IPS DF 6.9 (cell line): ENCODE results near the gene APOOL.

Experiments used
- DNase-seq: peaks from one replicate; pipeline ENCODE4 v3.0.0-alpha.2; 2013; ENCODE audit warnings: low read depth, low spot score
- H3K27ac ChIP-seq: one replicate; pipeline ENCODE4 v1.5.1; 2013; ENCODE audit warnings: low read length, control low read depth
- H3K27me3 ChIP-seq: 2 replicates; pipeline ENCODE4 v1.6.1; 2013; ENCODE audit warnings: mild to moderate bottlenecking, low read length; ENCODE audit not compliant: control insufficient read depth, insufficient read depth
- H3K36me3 ChIP-seq: 2 replicates; pipeline ENCODE4 v1.6.1; 2013; ENCODE audit warnings: low read length; ENCODE audit not compliant: control insufficient read depth, insufficient read depth
- H3K4me1 ChIP-seq: 2 replicates; pipeline ENCODE4 v1.6.1; 2013; ENCODE audit warnings: low read length; ENCODE audit not compliant: control insufficient read depth, insufficient read depth
- H3K4me3 ChIP-seq: 2 replicates; pipeline ENCODE4 v1.5.1; 2013; ENCODE audit warnings: mild to moderate bottlenecking, low read length
- H3K9me3 ChIP-seq: 2 replicates; pipeline ENCODE4 v1.6.1; 2013; ENCODE audit warnings: low read length, inconsistent platforms; ENCODE audit not compliant: control insufficient read depth, insufficient read depth
- WGBS: extraction: QIAGEN DNeasy Blood & Tissue Kit; methylation state at CpG from one replicate; pipeline ENCODE4 v1.1.7; 2013; ENCODE audit warnings: mixed read lengths, missing lambda C conversion rate; ENCODE audit not compliant: insufficient read length, insufficient coverage; 5-methylcytosine and 5-hydroxymethylcytosine counted together

Gene APOOL

DNA sequence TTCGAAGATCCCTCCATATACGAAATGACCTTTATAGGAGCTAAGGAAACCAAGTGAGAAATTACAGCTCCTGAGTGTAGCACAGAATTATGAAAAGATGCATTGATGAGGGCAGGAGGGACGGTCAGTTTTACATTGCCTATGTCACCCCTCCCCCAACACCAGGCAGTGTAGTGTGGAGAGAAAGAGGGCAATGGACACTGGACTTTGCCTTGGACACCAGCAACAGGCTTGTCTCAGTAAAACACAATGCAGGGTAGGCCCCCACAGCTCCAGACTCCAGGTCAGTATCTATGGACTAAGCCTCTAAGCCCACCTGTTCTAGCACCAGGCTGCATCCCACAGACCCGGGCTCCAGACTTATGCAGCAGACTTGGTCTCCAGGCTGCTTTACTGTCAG, 16.5 kb downstream of the APOOL start:
- Histone ChIP-seq H3K4me3 (no peak overlapping the region), H3K4me1 (no peaks in the 10 kb centered on the region), H3K9me3 (no peaks in the 10 kb centered on the region), H3K27me3 (no peaks in the 10 kb centered on the region), H3K27ac (no peak overlapping the region), H3K36me3 (no peaks in the 10 kb centered on the region)
- DNase-seq: no peak
- no CpG with 5 or more reads among the region's 4 CpGs for WGBS

DNA sequence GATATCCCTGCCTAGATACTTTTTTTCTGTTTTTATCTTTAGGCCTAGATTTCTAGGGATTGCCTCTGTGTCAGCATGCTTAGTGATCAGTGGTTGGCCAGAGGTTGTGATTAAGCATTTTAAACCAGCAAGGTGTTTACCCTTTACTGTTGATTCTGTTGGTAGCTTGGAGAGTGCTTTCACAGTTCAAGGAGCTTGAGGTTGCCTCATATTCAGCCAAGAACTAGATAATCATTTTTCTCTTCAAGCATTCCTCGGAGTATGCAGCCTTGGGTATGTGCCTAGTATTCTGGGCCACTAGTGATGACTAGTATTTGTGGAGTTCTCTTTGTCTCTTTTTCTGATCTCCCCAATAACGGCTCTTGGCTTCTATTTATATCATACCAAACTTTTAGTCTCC, 20.4 kb downstream of the APOOL start:
- Histone ChIP-seq H3K4me3 (no peak overlapping the region), H3K4me1 (no peaks in the 10 kb centered on the region), H3K27me3 (no peaks in the 10 kb centered on the region), H3K36me3 (no peaks in the 10 kb centered on the region), H3K27ac (no peak overlapping the region), H3K9me3 (no peaks in the 10 kb centered on the region)
- no peak for DNase-seq
- no CpG with 5 or more reads among the region's 2 CpGs for WGBS

DNA sequence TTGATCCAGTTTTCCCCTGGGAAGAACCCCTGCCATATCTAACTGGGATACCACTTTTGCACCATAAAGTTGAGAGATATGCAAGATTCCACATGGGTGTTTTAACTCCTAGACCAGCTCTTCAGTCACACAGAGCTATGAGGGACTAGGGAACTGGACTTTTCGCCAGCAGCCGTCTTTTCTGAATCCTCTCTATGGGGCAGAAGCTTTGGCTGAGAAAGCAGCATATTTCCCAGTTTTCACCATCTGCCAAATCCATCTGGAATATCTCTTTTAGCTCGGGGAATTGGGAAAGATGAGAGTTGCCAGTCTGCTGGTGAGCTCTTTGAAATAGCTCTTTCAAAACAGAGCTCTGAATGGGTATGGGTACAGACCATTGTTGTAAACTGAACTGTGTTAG, 20.9 kb downstream of the APOOL start:
- Histone ChIP-seq H3K36me3 (no peaks in the 10 kb centered on the region), H3K27ac (no peak overlapping the region), H3K27me3 (no peaks in the 10 kb centered on the region), H3K4me3 (no peak overlapping the region), H3K9me3 (no peaks in the 10 kb centered on the region), H3K4me1 (no peaks in the 10 kb centered on the region)
- no peak for DNase-seq
- WGBS: no CpG with 5 or more reads among the region's 3 CpGs

DNA sequence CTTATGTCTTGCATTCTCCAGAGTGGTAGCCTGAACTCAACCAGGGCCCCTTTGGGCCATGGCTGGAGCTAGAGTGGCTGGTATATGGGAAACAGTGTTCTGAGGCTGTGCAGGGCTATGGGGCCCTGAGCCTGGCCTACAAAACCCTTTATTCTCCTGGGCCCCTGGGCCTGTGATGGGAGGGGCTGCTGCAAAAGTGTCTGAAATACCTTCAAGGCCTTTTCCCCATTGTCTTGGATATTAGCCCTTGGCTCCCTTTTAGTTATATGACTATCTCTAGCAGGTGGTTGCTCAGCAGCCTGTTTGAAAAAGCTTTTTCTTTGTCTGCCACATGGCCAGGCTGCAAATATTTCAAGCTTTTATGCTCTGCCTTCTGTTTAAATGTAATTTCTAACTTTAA, 22.5 kb downstream of the APOOL start:
- DNase-seq: no peak
- H3K4me1 ChIP-seq: no peaks in the 10 kb centered on the region
- no peaks in the 10 kb centered on the region for H3K9me3 ChIP-seq
- no peak overlapping the region for H3K4me3 ChIP-seq
- no peaks in the 10 kb centered on the region for H3K27me3 ChIP-seq
- no peaks in the 10 kb centered on the region for H3K36me3 ChIP-seq
- H3K27ac ChIP-seq: no peak overlapping the region

DNA sequence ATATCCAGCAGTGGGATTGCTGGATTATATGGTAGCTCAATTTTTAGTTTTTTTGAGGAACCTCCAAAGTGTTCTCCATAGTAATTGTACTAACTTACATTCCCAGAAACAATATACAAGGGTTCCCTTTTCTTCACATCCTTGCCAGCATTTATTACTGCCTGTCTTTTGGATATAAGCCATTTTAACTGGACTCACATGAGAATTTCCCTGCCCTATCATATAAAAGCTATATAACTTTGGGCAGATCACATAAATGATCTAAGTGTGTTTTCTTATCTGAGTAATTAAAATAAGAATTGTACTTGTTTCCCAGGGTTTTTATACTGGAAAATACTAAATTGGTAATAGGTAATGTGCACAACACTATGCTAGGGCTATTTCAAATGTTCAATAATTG, 25.4 kb downstream of the APOOL start:
- DNase-seq: no peak
- no peaks in the 10 kb centered on the region for H3K36me3 ChIP-seq
- no peak overlapping the region for H3K27ac ChIP-seq
- H3K27me3 ChIP-seq: no peaks in the 10 kb centered on the region
- no peak overlapping the region for H3K4me3 ChIP-seq
- no peaks in the 10 kb centered on the region for H3K4me1 ChIP-seq
- no peaks in the 10 kb centered on the region for H3K9me3 ChIP-seq

DNA sequence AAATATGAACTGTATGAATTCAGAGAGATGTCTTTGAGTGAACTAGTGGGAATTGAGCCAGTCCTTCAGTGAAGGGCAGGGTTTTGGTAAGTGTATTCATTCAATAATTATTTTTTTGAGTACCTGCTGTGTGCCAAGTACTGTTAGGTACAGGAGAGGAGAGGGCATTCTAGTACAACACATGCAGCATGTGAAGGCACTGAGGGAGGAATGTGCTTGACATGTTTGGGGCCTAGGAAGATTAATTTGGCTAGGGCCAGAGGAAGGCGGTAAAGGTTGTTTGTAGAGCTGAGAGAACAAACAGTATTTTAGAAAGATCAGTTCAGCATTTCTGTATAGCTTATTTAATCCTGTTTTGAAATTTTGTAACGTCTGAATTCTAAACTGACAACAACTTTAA, 27.8 kb downstream of the APOOL start:
- Histone ChIP-seq H3K4me1 (no peaks in the 10 kb centered on the region), H3K9me3 (no peaks in the 10 kb centered on the region), H3K27me3 (no peaks in the 10 kb centered on the region), H3K27ac (no peak overlapping the region), H3K4me3 (no peak overlapping the region), H3K36me3 (no peaks in the 10 kb centered on the region)
- no CpG with 5 or more reads among the region's 2 CpGs for WGBS
- DNase-seq: no peak

DNA sequence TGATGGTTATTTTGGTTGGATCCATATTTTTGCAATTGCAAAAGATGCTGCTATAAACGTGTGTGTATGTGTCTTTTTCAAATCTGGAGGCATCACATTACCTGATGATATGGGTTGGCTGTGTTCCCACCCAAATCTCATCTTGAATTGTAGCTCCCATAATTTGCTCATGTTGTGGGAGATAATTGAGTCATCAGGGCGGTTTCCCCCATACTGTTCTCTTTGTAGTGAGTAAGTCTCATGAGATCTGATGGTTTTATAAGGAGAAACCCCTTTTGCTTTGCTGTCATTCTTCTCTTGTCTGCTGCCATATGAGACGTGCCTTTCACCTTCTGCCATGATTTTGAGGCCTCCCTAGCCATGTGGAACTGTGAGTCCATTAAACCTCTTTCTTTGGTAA, 33.4 kb downstream of the APOOL start:
- no peak overlapping the region for H3K4me3 ChIP-seq
- no peaks in the 10 kb centered on the region for H3K4me1 ChIP-seq
- no peak overlapping the region for H3K27ac ChIP-seq
- WGBS: no CpG with 5 or more reads among the region's 3 CpGs
- H3K27me3 ChIP-seq: no peaks in the 10 kb centered on the region
- no peaks in the 10 kb centered on the region for H3K36me3 ChIP-seq
- no peaks in the 10 kb centered on the region for H3K9me3 ChIP-seq
- no peak for DNase-seq

DNA sequence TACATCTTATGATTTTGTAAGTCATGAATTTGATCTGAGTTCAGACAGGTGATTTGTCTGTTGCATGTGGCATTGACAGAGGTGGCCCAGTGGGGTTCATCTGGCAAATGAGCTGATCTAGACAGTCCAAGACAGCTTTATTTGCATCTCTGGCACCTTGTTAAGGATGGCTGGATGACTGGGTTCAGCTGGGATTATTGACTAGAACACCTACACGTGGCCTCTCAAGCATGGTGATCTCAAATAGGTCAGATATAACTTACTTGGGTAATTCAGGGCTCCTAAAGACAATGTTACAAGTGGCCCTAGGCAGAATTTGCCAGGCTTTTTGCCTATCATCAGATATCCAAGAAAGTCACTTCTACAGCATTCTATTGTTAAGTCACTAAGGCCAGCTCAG, 48.0 kb downstream of the APOOL start:
- Histone ChIP-seq H3K4me3 (no peak overlapping the region), H3K27ac (no peak overlapping the region), H3K4me1 (no peaks in the 10 kb centered on the region), H3K9me3 (no peaks in the 10 kb centered on the region), H3K36me3 (no peaks in the 10 kb centered on the region), H3K27me3 (no peaks in the 10 kb centered on the region)
- WGBS: no CpG with 5 or more reads among the region's 1 CpG
- no peak for DNase-seq

DNA sequence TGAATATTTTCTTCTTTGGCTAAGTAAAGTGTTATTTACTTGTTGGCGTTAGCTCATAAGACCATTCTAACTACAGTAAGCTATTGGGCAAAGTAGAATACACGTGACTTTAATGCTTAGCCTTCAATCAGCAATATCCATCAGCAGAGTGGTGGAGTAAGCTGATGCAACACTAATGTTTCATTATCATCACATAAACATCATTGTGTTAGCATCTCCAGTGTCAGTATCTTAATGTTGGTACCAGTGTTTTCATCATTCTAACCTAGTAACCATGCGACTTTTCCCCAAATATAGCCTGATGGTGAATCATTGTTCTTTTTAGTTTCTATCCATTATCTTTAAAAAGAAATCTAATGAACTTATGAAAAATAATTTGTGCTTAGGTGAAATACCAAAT, 48.5 kb downstream of the APOOL start:
- no peaks in the 10 kb centered on the region for H3K27me3 ChIP-seq
- no peaks in the 10 kb centered on the region for H3K36me3 ChIP-seq
- no peaks in the 10 kb centered on the region for H3K4me1 ChIP-seq
- no peak overlapping the region for H3K4me3 ChIP-seq
- H3K27ac ChIP-seq: no peak overlapping the region
- H3K9me3 ChIP-seq: no peaks in the 10 kb centered on the region
- DNase-seq: no peak
- WGBS: no CpG with 5 or more reads among the region's 3 CpGs

DNA sequence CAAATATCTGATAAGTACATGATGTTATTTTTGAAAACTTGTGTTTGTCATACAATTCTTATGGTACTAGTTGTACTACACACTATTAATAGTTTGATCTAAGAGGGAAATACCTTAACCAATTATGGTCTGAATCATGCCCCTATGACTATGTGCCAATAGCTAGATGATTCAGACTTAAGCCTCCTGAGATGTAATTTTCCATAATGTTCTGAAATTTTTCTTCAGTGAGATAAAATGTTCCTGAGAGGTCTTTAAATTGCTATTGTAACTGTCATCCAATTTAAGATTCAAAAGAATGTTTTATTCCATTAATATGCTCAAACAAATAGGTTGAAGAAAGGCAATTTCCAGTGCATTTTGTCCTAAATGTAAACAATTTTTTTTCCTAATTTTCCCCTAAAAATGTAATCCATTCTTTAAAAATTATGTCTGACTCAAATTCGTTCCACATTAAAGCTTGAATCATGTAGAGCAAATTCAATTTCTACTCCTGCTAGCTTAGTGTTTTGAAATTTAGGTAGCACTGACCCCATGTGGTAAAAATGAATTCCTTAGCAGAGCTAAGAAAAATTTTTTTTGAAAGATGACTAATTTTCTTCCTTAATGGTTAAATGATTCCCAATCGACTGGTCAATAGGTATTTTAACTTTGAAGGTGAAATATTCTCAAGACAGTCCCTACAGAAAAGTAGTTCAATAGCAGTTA, 49.1 kb downstream of the APOOL start:
- no peaks in the 10 kb centered on the region for H3K4me1 ChIP-seq
- H3K27ac ChIP-seq: no peak overlapping the region
- no CpG with 5 or more reads among the region's 2 CpGs for WGBS
- H3K4me3 ChIP-seq: no peak overlapping the region
- H3K27me3 ChIP-seq: no peaks in the 10 kb centered on the region
- H3K36me3 ChIP-seq: no peaks in the 10 kb centered on the region
- DNase-seq: no peak
- H3K9me3 ChIP-seq: no peaks in the 10 kb centered on the region

DNA sequence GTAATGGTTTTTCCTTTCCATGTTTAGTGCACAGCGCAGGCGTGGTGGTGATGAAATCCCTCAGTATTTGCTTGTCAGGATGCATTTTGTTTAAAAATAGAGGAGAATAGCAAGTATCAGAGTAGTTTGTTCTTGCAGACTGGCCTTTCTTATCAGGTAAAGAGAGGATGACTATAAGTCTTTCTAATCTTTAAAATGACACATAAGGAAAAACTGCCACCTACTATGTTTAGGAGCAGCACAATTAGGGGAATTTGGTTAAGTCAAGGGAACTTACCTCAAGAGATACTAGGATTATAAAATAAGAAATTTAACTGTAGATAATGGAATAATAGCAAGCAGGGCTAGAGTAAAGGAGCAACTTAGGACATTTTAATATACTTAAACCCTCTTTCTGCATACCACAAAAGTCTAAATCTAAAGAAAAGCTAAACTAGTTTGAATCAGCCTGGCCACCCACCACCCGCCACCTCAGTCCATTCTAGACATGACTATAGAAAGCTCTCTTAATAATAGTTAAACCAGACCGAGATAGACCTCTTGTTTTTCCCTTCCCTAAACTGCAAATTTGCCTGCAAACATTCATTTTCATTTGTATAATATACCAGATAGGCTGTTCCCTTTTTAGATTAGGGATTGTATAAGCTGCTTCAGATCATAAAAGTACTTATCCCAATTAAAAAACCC, 62.0 kb downstream of the APOOL start:
- no peaks in the 10 kb centered on the region for H3K27me3 ChIP-seq
- no peak overlapping the region for H3K27ac ChIP-seq
- no peaks in the 10 kb centered on the region for H3K36me3 ChIP-seq
- no peak overlapping the region for H3K4me3 ChIP-seq
- DNase-seq: no peak
- H3K9me3 ChIP-seq: no peaks in the 10 kb centered on the region
- no CpG with 5 or more reads among the region's 4 CpGs for WGBS
- no peaks in the 10 kb centered on the region for H3K4me1 ChIP-seq
